AG09309 (cell line): Measurements from ENCODE around the gene IFNL2.

Experiments used
- DNase-seq: peaks from one replicate; pipeline ENCODE4 v3.0.0-alpha.2; 2010; ENCODE audit warnings: low read depth
- H3K4me3 ChIP-seq: 2 replicates; pipeline ENCODE4 v1.5.1; 2011; ENCODE audit warnings: mild to moderate bottlenecking, low read depth, low read length, moderate library complexity; ENCODE audit not compliant: control insufficient read depth
- TF ChIP-seq, protein P1 (sequence below): IDR thresholded peaks from 2 replicates; pipeline ENCODE4 v1.5.1; 2011; ENCODE audit warnings: mild to moderate bottlenecking, low read depth, low read length, inconsistent platforms; ENCODE audit not compliant: insufficient read depth, control insufficient read depth; ENCODE audit errors: missing control alignments

IFNL2 gene

DNA sequence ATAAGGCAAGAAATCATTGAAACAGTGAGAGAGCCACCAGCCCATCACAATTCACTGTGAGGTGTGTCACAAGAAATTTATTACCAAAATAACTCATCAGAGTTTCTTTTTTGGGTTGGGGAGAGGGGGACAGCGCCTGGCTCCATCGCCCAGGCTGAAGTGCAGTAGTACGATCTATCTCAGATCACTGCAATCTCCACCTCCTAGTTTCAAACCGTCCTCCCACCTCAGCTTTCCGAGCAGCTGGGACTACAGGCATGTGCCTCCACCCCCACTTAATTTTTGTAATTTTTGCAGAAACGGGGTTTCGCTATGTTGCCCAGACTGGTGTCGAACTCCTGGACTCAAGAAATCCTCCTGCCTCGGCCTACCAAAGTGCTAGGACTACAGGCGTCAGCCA, 31.6 kb downstream of the IFNL2 start:
- no peak for DNase-seq
- no peak overlapping the region for H3K4me3 ChIP-seq
- TF ChIP-seq, protein P1, sequence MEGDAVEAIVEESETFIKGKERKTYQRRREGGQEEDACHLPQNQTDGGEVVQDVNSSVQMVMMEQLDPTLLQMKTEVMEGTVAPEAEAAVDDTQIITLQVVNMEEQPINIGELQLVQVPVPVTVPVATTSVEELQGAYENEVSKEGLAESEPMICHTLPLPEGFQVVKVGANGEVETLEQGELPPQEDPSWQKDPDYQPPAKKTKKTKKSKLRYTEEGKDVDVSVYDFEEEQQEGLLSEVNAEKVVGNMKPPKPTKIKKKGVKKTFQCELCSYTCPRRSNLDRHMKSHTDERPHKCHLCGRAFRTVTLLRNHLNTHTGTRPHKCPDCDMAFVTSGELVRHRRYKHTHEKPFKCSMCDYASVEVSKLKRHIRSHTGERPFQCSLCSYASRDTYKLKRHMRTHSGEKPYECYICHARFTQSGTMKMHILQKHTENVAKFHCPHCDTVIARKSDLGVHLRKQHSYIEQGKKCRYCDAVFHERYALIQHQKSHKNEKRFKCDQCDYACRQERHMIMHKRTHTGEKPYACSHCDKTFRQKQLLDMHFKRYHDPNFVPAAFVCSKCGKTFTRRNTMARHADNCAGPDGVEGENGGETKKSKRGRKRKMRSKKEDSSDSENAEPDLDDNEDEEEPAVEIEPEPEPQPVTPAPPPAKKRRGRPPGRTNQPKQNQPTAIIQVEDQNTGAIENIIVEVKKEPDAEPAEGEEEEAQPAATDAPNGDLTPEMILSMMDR: no peak

DNA sequence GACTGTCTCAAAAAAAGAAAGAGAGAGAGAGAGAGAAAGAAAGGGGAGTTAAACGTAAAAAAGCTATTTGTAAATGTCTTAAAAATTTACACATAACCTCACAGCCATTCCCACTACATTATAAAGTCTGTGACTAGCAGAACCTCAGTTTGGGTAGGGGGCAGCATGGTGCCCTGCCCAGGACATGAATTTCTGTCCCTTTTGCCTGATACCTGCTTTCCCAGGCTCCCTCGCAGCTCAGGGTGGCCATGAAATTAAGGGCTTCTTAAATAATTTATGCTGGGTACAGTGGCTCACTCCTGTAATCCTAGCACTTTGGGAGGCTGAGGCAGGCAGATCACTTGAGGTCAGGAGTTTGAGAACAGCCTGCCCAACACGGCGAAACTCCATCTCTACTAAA, 32.8 kb downstream of the IFNL2 start:
- no peak overlapping the region for H3K4me3 ChIP-seq
- no peak for DNase-seq
- TF ChIP-seq, protein P1: no peak

DNA sequence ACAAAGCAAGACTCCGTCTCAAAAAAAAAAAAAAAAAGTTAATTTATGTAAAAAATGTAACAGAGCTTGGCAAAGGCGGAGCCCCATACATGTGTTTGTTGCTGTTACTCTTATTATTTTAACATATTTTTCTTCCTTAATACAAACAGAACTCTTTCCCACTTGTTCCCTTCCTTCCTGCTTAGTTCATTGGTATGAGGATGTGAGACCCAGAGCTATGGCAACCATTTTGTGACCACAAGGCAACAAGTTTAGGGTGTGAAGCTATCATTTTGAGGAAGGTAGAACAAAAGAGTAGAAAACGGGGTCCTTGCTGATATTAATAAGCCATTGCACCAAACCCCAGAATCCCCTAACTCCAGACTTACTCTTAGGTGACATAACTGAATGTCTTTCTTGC, 33.4 kb downstream of the IFNL2 start:
- no peak overlapping the region for H3K4me3 ChIP-seq
- TF ChIP-seq, protein P1: no peak
- no peak for DNase-seq

DNA sequence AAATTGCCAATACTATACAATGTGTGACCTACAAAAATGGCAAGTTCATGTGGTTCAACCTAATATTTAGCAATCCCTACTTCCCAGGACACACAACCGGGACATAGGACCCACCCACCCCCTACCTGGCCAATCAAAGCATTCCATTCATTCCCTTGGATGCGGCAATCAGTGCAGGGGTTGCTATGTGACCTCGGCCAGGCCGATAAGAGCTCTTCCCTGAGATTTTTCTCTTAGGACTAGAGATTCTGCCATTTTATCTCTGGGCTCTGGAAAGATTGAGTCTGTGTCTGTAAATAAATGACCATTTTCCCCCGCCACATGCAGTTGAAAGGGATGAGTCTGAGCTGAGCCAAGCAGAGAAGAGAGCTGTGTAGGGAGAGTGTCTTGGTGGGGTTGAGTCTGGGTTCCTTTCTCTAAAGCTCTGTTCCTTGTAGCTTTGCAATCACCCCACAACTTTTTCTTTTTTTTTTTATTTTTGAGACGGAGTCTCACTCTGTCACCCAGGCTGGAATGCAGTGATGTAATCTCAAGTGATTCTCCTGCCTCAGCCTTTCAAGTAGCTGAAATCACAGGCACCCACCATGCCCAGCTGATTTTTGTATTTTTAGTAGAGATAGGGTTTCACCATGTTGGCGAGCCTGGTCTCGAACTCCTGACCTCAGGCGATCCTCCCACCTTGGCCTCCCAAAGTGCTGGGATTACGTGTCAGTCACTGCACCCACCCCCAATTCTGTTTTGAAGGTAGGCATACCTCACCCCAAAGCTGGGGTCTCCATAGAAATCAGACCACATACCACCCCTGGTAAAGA, 35.4 kb downstream of the IFNL2 start:
- DNase-seq: no peak
- H3K4me3 ChIP-seq: no peak overlapping the region
- TF ChIP-seq, protein P1: no peak

DNA sequence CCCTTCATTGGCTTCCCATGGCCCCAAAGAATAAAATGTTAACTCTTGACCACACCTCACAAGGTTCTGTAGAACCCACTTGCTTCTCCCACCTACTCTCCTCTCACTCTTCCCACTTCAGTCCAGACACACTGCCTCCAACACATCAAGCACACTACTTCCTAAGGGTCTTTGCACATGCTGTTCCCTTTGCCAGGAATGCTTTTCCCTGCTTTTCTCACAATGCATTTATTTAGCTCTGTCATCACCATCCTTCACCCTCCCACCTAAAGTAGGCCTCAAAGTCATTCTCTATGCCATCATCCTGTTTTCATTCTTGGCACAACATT, 36.0 kb downstream of the IFNL2 start:
- TF ChIP-seq, protein P1: no peak
- no peak overlapping the region for H3K4me3 ChIP-seq
- DNase-seq: no peak

DNA sequence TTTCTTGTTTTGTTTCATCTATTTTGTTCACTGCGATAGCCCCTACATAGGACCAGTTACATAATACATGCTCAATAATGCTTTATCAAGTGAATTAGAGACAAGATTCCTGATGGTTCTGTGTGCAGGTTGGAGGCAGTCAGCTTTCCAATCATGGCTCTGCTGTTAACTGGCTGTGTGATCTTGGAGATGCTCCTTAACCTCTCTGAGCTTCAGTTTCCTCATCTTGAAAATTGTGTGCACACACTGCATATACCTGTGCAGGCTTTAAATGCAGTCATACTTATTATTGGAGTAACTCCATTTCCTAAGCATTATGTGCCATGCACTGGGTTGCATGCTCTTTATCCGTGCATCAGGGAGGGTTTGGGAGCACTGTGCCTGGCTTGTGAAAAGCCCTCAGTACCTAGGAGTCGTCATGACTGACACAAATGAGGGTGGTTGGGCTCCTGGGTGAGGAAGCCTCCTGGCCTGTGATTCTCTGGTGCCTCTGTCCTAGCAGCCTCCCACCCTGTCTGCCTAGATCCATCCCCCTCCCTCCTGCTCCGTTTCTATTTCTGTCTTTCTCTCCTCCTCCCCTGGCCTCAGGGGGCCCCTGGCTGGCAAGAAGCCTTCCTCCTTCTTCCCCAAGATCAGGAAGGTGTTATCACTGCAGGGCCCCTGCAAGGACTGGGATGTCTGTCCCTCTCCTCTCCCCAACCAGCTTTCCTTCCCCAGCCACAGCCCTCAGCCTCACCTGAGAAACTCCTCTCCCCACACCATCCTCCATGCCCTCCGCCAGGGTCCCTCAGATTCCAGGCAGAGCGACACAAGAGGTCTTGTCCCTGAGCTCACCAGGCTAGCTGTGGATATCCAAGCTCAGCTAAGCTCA, 36.7 kb downstream of the IFNL2 start:
- no peak overlapping the region for H3K4me3 ChIP-seq
- no peak for DNase-seq
- TF ChIP-seq, protein P1: no peak
